Prostate gland (tissue), 2 donors: ENCODE data around the gene DROSHA. TPM values are rescaled to one million over a fixed set of nuclear protein-coding genes. Genes with fewer than 3 reads are reported as not detected.

Experiments
- DNase-seq: peaks from one replicate; pipeline ENCODE4 v3.0.0-alpha.2; 2019; ENCODE audit warnings: low spot score
- H3K27ac ChIP-seq, 2 donors: fragments of 200-600 bp; sonication (generic); 2 replicates each; pipeline ENCODE4 v1.5.1; 2017 to 2019
- H3K27me3 ChIP-seq: fragments of 200-600 bp; sonication (generic); replicated peaks from 2 replicates; pipeline ENCODE4 v1.5.1; 2019; ENCODE audit not compliant: insufficient read depth
- H3K36me3 ChIP-seq, 2 donors: fragments of 200-600 bp; sonication (generic); 1 replicate in 1 of 2; 2 replicates in 1 of 2; pipeline versions ENCODE4 v1.5.1 to v1.8.1; 2017 to 2019
- H3K4me1 ChIP-seq: fragments of 200-600 bp; sonication (generic); replicated peaks from 2 replicates; pipeline ENCODE4 v1.5.1; 2019
- H3K4me3 ChIP-seq, 2 donors: fragments of 200-600 bp; sonication (generic); 2 replicates each; pipeline ENCODE4 v1.5.1; 2017 to 2019
- H3K9me3 ChIP-seq: fragments of 200-600 bp; sonication (generic); 2 replicates; pipeline ENCODE4 v1.5.1; 2017
- CTCF ChIP-seq, 4 experiments: fragments of 200-600 bp in 2 of 4; fragments of 450-650 bp in 2 of 4; sonication (generic) in 2 of 4; IDR thresholded peaks; 1 replicate in 3 of 4; 2 replicates in 1 of 4; pipeline ENCODE4 v1.5.1; 2016 to 2019; ENCODE audit warnings: antibody characterized with exemption in 4 of 4, mild to moderate bottlenecking in 2 of 4, moderate library complexity in 2 of 4
- POLR2A ChIP-seq: fragments of 450-650 bp; IDR thresholded peaks from one replicate; pipeline ENCODE4 v1.6.1; 2016; ENCODE audit warnings: antibody characterized with exemption, mild to moderate bottlenecking
- POLR2AphosphoS5 ChIP-seq: sonication (generic); formaldehyde crosslinking; IDR thresholded peaks from one replicate; pipeline ENCODE4 v1.6.1; 2017; ENCODE audit warnings: antibody characterized with exemption
- WGBS: methylation state at CpG from one replicate; pipeline ENCODE4 v1.1.5; 2018; 5-methylcytosine and 5-hydroxymethylcytosine counted together
- intact Hi-C: fragments of 100-400 bp; cut with DNase I; formaldehyde crosslinking; loops from one replicate; pipeline ENCODE4 v1.14.2; 2022
- total RNA-seq, 2 donors: library from RNA; depleted of rRNA; stranded (reverse); fragments of >200 nt; gene quantifications; one replicate each; pipeline ENCODE4 v1.1.0, GENCODE V29; 2016

Gene DROSHA
- total RNA-seq, 2 donors from 2014 or later, result 27.6 to 45.7 TPM

DNA sequence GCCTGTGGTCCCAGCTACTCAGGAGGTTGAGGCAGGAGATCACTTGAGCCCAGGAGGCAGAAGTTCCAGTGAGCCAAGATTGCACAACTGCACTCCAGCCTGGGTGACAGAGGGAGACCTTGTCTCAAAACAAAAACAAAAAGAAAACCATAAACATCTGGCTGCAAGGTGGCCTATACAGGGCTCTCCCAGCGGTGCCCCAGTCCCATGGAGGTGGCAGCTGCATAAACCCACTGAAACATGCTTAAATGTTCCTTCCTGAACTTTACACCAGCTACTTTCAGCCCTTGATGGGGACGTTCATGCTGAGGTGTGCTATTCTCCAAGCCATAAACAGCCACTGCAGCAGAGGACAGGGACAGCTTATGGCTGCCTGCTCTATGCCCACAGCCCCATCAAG is 35.6 kb downstream of the DROSHA start:
- H3K4me3 ChIP-seq, result no peak overlapping the region
- no peak for DNase-seq
- no peak overlapping the region for H3K27ac ChIP-seq
- 85% methylated on average over 2 of the region's 2 CpGs for WGBS
- no peaks in the 10 kb centered on the region for H3K9me3 ChIP-seq
- intact Hi-C loops, result no loop called here
- H3K27me3 ChIP-seq, result no peaks in the 10 kb centered on the region
- TF ChIP-seq POLR2A (no peak), CTCF (IDR thresholded peaks at IDR 0.05) (no peak), POLR2AphosphoS5 (no peak)
- no peaks in the 10 kb centered on the region for H3K4me1 ChIP-seq
- H3K36me3 ChIP-seq, result peaks cover 0 to 8% of the 10 kb centered on the region in 2 donors

DNA sequence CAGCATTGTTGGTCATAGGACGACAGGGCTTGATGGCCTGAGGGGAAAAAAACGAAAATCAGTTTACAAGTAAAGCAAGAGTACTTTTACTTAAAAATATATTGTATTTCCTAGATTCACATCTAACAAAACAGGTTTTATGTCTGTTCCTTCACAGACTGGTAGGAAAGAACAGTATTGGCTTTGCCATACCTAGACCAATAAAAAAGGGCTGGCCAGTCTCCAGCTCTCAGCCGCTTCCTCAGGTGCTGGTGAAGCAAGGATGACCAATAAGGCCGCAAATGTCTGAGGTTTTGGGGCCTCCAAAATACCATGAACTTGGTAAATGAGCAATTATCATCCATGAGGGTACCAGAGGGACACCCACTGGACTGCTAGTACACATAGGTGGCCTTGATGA is 36.6 kb downstream of the DROSHA start:
- 66% methylated on average over 4 of the region's 4 CpGs for WGBS
- H3K36me3 ChIP-seq, result peaks cover 0 to 8% of the 10 kb centered on the region in 2 donors
- intact Hi-C loops, result no loop called here
- peak; percentile 53 for DNase-seq
- H3K9me3 ChIP-seq, result no peaks in the 10 kb centered on the region
- H3K27me3 ChIP-seq, result no peaks in the 10 kb centered on the region
- H3K4me1 ChIP-seq, result no peaks in the 10 kb centered on the region
- TF ChIP-seq CTCF (IDR thresholded peaks at IDR 0.05) (no peak), POLR2A (no peak), POLR2AphosphoS5 (peak; percentile 13)
- H3K4me3 ChIP-seq, result no peak overlapping the region
- no peak overlapping the region for H3K27ac ChIP-seq

- Histone ChIP-seq H3K4me3 (no peak overlapping the region), H3K36me3 (peaks cover 0 to 8% of the 10 kb centered on the region in 2 donors), H3K9me3 (no peaks in the 10 kb centered on the region), H3K27me3 (no peaks in the 10 kb centered on the region), H3K27ac (no peak overlapping the region), H3K4me1 (no peaks in the 10 kb centered on the region)
- intact Hi-C loops, result no loop called here
- 57% methylated on average over 4 of the region's 4 CpGs for WGBS
- DNase-seq, result no peak
- TF ChIP-seq CTCF (IDR thresholded peaks at IDR 0.05) (no peak), POLR2A (no peak)
Observed at GRCh38 chr5:31492869-31493268, 39.0 kb downstream of the DROSHA start.

DNA sequence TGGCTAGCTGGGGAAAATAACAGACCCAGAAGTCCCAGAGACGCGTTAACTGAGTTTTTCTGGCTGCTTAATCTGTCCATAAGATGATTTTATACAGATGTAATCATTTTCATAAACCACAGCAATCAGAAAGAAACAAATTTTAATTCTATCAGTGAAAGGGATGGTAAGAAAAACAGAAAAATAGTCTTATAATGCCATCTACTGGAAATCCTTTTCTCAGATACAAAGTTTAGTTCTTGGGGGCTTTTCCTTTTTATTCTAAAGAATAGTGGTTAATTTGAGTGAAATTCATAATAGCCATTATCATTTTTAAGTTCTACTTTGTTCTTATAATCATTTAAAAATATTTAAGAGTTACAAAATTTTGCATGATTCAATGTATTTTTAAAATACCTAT is 44.4 kb downstream of the DROSHA start:
- DNase-seq, result no peak
- H3K27me3 ChIP-seq, result no peaks in the 10 kb centered on the region

More for the DNA sequence above, 44.4 kb downstream of the DROSHA start:
- TF ChIP-seq POLR2A (no peak), CTCF (IDR thresholded peaks at IDR 0.05) (no peak), POLR2AphosphoS5 (no peak)
- Histone ChIP-seq H3K27ac (no peak overlapping the region), H3K4me1 (no peaks in the 10 kb centered on the region), H3K9me3 (no peaks in the 10 kb centered on the region), H3K36me3 (no peaks in the 10 kb centered on the region), H3K4me3 (no peak overlapping the region)
- 88% methylated on average over 2 of the region's 2 CpGs for WGBS
- intact Hi-C loops, result no loop called here
